Osteocyte (in vitro differentiated cells): ENCODE measurements around the gene LACTBL1. TPM values are rescaled to one million over a fixed set of nuclear protein-coding genes. Genes with fewer than 3 reads are reported as not detected.

Source experiments
- DNase-seq: peaks from one replicate; pipeline ENCODE4 v3.0.0; 2021; ENCODE audit warnings: mixed read lengths; ENCODE audit not compliant: unreplicated experiment; ENCODE audit errors: extremely low spot score
- H3K27ac Mint-ChIP-seq: one replicate; pipeline ENCODE4 v1.8.0; 2021; ENCODE audit warnings: mild to moderate bottlenecking, mixed read lengths; ENCODE audit not compliant: unreplicated experiment
- H3K27me3 Mint-ChIP-seq: one replicate; pipeline ENCODE4 v1.8.0; 2021; ENCODE audit warnings: mixed read lengths; ENCODE audit not compliant: unreplicated experiment
- H3K36me3 Mint-ChIP-seq: one replicate; pipeline ENCODE4 v1.8.0; 2021; ENCODE audit warnings: mixed read lengths; ENCODE audit not compliant: unreplicated experiment
- H3K4me1 Mint-ChIP-seq: one replicate; pipeline ENCODE4 v1.8.0; 2021; ENCODE audit warnings: mixed read lengths; ENCODE audit not compliant: unreplicated experiment
- H3K4me3 Mint-ChIP-seq: one replicate; pipeline ENCODE4 v1.8.0; 2021; ENCODE audit warnings: mild to moderate bottlenecking, moderate library complexity, mixed read lengths; ENCODE audit not compliant: unreplicated experiment
- H3K9me3 Mint-ChIP-seq: one replicate; pipeline ENCODE4 v1.8.0; 2021; ENCODE audit warnings: mixed read lengths; ENCODE audit not compliant: unreplicated experiment
- total RNA-seq: library from RNA; stranded (reverse); gene quantifications from 2 replicates; pipeline ENCODE4 v1.2.1, GENCODE V29; 2021
- TF ChIP-seq, protein P1 (sequence below): fragments of 200-600 bp; sonication (generic); IDR thresholded peaks from 2 replicates; pipeline ENCODE4 v1.5.0; 2021; ENCODE audit warnings: antibody characterized with exemption, mild to moderate bottlenecking, moderate library complexity

The LACTBL1 gene
- total RNA-seq, 1 donor from 2014 or later, result not detected

DNA sequence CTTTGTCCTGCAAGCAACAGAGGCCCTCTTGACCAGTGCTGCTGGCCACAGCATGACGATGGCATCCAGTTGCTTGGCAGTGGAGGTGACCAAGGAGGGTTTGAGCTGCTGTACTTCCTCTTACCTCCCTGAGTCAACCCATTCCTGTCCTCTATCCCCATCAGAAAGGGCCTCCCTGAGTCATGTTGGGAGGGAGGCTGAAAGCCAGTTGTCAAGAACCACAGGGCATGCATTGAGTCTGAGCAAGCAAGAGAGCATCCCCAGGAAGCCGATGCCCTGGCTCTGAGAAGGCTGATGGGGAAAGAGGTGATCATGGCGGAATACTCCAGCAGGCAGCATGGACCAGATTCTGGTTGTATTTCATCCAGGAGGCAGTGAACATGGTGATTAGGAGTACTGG is 69.6 kb downstream of the LACTBL1 start:
- no peaks in the 10 kb centered on the region for H3K27me3 Mint-ChIP-seq
- H3K36me3 Mint-ChIP-seq, result peaks cover 5% of the 10 kb centered on the region
- H3K4me3 Mint-ChIP-seq, result no peak overlapping the region
- H3K9me3 Mint-ChIP-seq, result no peaks in the 10 kb centered on the region
- no peak for DNase-seq
- no peak overlapping the region for H3K27ac Mint-ChIP-seq
- H3K4me1 Mint-ChIP-seq, result peaks cover 2% of the 10 kb centered on the region
- TF ChIP-seq, protein P1, sequence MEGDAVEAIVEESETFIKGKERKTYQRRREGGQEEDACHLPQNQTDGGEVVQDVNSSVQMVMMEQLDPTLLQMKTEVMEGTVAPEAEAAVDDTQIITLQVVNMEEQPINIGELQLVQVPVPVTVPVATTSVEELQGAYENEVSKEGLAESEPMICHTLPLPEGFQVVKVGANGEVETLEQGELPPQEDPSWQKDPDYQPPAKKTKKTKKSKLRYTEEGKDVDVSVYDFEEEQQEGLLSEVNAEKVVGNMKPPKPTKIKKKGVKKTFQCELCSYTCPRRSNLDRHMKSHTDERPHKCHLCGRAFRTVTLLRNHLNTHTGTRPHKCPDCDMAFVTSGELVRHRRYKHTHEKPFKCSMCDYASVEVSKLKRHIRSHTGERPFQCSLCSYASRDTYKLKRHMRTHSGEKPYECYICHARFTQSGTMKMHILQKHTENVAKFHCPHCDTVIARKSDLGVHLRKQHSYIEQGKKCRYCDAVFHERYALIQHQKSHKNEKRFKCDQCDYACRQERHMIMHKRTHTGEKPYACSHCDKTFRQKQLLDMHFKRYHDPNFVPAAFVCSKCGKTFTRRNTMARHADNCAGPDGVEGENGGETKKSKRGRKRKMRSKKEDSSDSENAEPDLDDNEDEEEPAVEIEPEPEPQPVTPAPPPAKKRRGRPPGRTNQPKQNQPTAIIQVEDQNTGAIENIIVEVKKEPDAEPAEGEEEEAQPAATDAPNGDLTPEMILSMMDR, result no peak

Other genes with a start within 250 kb of the LACTBL1 start
- not detected in 2 replicates for gene TEX46, start 43.0 kb upstream of the LACTBL1 start, total RNA-seq
- gene KDM1A, start 46.6 kb upstream of the LACTBL1 start, total RNA-seq, result 103 and 107 TPM in 2 replicates
- gene LUZP1, start 196.0 kb upstream of the LACTBL1 start, total RNA-seq, result 47.4 and 47.6 TPM in 2 replicates
- gene HTR1D, start 244.6 kb upstream of the LACTBL1 start, total RNA-seq, result 1.2 and 1.6 TPM in 2 replicates